ENCODE measurements around the gene RPL3.
"Not testable (repeated sequence)": the region's sequence is repeated elsewhere in the genome, so short reads cannot be mapped to it uniquely, and the experiment has no call there.

Gene RPL3

DNA sequence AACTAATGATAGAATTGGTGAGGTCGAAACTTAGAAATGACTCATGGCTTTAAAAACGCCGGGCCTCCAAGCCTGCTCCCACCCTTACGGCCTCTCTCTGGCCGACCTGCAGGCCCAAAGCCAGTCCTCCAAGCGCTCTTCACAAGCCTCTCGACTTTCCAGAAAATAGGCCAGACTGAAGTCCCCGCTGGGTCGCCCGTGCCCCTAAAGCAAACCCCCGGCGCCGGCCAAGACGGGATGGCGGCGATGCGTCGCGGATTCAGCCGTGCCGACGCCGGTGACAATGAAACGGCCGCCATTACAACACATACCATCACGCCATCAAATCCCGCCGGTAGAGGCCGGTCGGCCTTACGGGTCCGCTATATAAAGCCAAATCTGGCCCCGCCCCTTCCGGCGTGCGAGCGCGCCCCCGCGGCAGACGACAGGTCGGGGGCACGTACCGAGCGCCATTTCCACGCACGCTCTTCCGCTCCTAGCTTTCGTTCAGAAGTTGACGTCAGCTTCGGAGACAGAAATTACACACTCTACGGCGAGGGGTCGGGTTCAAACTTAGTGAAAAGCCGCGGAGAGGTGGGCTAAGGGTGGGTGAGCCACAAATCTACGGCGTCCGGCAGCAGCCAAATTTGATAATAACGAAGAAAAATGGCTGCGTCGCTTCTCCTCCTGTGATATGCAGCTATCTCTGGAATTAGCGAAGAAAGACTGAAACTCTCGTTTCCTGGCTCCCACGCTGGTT lies at the start of gene RPL3:
Gene RPL3, minus strand, starts transcription at position 340 of the 739 bp plus-strand sequence. Its CDS starts 26 bp downstream, at position 314.
- peak; percentile 98 for DNase-seq

DNA sequence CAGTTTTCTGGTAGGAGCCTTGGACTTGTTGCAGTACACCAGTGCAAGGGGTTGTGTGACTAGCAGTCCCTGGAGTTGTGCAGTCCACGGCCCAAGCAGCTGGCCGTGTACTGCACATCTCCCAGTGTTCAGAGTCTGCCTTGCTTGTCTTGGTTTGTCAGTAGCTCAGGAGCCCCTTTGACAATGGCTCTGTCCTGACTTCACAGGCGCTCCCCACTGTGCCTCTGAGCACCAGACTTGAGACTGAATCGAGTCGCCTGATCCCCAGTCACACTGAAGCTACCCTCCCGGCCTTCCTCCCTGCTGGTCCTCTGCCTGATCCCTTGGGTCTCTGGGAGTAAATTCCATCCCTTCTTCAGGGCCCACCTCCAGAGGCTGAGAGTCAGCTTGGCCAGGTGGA lies 49.8 kb upstream of the RPL3 start:
- no peak for DNase-seq

DNA sequence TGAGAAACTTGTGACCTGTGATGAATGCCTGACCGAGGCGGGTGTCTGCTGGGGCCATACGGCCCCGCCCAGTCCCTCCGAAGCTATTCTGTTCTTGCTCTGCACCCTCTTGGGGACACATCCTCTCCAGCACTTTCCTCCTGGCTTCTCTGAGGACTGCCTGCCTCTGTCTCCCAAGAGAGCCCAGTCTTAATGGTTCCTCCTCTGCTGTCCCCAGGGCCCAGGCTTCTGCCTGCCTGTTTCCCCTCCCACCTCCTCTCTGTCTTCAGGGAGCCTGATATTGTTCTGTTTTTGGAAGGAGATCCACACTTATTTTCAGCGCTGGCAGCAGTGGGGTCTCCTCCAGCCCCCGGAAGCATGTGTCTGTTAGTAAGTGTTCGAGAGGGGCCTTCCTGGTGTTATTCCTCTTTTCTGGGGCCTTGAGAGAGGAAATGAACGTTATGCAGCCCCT lies 49.1 kb upstream of the RPL3 start:
- DNase-seq = no peak

DNA sequence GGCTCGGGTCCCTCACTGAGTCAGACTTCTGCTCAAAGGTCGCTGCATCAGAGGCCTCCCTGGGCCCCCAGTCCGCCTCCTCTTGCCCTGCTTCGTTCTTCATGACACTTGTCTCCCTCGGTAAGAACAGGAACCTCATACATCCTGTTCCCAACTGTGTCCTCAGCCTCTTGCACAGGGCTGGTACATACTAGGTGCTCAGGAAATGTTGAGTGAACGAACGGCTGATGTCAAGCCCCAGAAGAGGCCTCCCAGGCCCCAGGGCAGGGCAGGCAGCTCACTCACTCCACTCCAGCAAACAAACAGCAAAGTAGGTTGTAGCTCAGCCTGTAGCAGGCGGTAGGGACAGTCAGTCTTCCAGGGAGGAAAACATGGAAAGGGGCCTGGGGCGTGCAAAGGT lies 47.6 kb upstream of the RPL3 start:
- DNase-seq = no peak

DNA sequence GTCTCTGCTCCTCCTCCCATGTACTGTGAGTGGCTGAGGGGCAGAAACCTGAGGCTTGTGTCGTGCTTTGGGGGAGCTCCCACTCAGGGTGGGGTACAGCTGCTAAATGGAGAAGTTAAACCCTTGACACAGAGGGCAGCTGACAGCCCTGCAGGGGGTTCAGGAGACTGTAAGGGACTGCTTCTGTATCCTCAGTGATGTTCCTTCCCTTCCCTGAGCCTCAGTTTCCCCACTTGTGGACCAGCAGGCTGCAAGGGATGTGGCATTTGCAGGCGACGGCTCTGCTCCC lies 46.0 kb upstream of the RPL3 start:
- DNase-seq = no peak

DNA sequence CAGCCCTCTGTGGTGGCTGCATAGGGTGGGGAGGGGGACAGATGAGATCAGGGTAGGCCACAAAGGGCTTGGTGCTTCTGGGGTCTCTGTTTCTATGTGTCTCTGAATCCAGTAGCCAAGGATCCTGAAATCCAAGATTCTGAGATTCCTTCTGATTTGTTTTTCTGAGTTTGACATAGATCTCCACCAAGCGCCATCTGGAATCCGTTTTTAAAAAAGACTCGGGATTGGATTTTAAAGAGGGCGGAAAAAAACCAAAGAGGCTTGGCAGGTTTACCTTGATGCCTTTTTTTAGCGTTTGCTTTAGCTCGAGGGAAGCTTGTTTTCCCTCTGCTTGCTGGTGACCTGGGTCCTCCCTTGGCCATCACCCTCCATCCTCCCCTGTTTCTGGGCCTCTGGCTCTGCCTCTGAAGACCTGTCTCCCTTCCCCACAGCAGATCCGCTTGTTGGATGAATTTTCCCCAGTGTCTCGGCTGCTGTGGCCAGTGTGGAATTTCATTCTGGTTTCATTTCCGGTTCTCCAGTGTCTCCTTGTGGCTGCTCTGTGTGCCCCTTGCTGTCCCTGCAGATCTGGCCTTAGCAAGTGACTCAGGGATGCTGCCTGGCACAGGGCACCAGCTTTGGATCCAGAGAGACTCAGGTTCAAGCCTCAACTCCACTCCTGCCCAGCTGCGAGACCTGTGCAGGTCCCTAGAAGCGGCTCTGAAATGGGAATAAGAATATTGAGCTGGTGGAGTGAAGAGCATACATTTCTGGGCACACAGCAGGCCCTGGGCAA lies 45.5 kb upstream of the RPL3 start:
- DNase-seq = no peak

DNA sequence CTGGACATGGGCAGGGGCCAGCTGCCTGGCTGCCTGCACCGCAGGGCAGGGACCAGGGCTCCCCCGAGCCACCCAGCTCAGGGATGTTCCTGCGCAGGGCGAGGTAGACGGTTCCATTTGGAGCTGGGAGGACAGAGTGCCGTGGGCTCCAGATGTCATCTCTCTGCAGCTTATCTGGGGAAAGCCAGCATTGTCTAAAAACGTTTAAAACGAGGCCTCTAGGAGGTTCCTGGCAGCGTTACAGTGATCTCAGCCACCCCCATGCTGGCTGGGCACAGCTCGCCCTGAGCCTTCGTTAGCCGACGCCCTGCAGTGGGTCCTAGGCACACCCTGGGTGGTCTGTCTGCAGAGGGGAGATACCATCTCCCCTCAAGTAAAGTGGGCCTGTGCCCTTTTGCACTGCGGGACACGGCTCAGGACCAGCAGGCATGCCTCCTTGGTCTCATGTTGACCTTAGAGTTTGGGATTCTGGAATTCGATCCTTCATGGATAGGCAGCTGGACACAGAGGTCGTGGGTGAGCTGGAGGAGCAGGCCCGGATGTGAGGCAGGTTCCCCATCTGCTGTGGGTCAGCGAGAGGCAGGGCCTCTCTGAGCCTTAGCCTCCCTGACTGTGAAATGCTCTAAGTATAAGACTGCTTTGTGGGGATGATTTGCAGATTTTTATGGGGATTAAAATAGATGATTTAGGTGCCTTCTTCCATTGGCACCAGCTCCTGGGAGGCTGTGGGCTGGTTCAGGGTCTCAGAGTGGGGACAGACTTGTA lies 44.5 kb upstream of the RPL3 start:
- no peak for DNase-seq

DNA sequence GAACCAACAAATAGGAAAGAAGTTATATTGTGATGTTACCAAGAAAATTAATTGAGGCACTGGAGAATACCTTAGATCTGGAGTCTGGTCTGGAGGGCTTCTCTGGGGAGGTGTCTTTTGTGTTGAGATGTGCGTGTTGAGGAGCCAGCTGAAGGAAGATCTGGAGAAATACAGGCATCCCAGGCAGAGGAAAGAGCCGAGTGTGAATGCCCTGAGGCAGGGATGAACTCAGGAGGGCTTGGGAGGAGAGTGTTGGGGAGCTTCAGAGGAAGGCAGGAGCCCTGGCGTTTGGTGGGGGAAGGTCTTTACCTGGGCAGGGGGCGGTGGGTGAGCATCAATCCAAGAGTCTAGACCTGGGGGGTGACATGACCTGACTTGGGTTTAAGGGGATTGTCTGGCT lies 43.5 kb upstream of the RPL3 start:
- no peak for DNase-seq

DNA sequence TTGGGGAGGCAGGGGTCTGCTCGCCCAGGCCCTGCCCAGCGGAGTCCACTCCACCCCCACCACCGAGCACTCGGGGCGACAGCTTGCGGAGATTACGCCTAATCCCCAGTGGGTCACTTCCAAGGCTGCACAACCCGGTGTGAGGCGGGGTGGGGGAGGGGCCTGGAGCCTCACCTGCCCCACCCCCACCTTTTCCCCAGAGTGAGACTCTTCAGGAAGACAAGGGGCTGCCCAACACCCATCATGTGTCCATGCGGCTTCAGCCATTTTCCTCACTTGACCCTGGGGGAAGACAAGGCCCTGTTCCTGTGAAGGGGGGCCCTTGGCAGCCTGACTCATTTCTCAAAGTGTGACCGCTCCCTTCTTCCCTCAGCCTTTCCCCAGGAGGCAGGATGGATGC lies 42.8 kb upstream of the RPL3 start:
- no peak for DNase-seq

DNA sequence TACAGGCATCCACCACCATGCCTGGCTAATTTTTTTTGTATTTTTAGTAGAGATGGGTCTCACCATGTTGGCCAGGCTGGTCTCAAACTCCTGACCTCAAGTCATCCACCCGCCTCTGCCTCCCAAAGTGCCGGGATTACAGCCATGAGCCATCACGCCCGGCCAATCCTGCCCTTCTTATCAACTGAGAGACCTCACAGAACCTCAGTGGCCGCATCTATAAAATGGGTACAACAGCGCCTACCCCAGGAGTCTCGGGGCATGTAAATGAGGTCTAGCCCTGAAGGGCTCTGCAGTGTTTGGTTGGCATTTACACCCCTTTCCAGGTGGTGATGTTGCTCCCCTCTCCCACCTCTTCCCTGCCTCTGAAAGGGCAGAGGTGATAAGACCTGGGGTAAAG lies 42.1 kb upstream of the RPL3 start:
- DNase-seq = no peak

DNA sequence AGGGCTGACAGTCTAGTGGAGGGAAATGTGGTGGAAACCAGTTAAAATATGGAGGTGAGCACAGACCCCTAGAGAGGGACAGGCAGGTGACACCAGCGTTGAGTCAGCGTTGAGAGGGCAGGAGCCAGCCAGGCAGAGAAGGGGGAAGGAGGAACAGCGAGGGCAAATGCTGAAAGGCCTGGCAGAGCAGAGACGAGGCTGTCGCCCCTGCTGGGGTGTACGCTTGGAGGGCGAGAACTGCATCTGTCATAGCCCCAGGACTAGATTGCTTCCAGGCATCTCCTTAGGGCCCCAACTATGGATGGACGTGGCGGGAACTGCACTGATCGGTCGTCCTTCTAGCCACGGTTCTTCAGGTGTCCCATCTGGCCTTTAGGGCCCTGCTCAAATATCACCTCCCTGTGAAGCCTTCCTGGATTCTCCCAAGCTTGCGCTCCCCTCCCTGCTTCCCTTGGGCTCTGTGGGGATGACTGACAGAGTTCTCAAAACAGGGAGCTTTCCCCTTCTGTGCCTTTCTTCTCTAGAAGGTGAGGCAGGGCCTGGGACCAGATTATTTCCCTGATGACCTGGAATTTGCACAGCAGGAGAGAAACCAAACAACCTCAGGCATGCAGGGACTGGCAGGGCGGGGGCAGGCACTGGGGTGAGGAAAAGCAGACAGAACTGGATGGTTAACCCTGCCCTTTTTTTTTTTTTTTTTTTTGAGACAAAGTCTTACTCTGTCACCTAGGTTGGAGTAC lies 41.4 kb upstream of the RPL3 start:
- no peak for DNase-seq

DNA sequence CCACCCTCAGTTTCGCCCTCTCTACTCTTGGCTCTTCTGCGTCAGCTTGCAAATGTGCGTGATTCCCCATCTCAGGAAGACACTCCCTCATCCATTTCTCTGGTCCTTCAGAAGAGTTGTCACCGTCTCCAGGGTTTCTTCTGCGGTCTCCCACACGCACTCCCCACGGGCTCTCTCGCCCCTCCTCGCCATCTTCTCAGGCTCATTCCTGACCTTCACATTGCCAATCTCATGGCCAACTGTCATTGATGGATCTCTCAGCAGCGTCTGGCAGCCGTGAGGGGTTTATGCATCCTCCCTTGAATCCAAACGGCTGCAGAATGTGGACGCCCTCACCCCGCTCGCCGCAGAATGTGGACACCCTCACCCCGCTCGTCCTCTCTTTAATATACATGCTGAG lies 40.8 kb upstream of the RPL3 start:
- no peak for DNase-seq

DNA sequence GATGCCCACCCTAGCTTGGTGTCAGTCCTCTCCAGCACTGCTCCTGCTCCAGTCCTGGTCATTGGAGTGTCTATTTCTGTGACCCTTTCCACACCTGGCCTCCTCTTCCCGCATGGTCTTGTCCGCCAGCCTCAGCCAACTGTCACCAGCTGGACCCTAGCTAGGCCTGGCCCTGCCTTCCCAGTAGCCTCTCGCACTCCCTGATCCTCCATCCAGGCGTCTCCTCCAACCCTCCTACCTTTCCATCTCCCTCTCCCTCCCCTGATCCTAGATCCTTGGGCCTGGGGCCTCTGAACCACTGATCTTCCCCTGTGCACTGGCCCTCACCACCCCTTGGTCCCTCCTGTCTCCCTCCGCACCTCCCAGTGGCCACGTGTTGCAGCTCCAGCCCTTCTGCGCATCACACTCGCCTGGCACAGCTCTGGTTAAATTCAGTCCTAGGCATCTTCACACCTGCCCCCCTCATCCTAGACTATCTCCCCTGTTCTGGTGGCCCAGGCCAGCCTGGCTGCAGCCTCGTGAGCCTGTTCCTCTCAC lies 40.3 kb upstream of the RPL3 start:
- DNase-seq = no peak

DNA sequence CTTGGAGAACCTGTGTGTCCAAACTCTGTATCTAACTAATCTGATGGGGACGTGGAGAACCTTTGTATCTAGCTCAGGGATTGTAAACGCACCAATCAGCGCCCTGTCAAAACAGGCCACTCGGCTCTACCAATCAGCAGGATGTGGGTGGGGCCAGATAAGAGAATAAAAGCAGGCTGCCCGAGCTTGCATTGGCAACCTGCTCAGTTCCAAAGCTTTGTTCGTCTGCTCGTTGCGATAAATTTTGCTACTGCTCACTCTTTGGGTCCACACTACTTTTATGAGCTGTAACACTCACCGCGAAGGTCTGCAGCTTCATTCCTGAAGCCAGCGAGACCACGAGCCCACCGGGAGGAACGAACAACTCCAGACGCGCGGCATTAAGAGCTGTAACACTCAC lies 38.8 kb upstream of the RPL3 start:
- DNase-seq = not testable (repeated sequence)

DNA sequence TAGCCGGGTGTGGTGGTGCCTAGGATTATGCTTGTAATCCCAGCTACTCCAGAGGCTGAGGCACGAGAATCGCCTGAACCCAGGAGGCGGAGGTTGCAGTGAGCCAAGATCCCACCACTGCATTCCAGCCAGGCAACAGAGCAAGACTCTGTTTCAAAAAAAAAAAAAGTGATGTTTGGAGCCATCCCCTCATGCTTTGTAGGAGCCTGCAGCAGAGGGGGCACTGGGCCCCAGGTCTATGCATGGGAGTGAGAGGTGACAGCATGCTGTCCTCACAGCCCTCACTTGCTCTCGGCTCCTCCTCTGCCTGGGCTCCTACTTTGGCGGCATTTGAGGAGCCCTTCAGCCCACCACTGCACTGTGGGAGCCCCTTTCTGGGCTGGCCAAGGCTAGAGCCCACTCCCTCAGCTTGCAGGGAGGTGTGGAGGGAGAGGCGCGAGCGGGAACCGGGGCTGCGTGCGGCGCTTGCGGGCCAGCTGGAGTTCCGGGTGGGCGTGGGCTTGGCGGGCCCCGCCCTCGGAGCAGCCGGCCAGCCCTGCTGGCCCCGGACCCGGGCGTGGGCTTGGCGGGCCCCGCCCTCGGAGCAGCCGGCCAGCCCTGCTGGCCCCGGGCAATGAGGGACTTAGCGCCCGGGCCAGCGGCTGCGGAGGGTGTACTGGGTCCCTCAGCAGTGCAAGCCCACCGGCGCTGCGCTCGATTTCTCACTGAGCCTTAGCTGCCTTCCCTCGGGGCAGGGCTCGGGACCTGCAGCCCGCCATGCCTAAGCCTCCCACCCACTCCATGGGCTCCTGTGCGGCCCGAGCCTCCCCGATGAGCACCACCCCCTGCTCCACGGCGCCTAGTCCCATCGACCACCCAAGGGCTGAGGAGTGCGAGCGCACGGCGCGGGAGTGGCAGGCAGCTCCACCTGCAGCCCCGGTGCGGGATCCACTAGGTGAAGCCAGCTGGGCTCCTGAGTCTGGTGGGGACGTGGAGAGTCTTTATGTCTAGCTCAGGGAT lies 38.0 kb upstream of the RPL3 start:
- not testable (repeated sequence) for DNase-seq

DNA sequence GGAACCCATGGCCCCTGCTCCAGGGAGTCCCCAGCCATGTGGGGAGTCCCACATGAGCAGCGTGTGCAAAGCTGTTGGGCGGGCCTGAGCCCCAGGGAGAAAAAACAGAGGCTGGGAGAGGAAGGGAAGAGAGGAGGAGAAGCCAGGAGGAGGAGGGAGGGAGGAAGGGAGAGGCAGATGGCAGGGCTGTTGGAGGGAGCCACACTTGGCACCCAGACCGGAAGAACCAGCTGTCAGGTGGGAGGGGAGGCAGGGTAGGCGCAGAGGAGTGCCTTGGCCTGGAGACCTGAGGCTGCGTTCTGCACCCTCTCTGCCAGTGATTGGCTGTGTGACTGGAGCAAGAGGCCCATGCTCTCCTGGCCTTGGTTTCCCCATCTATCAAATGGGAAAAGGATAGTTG lies 37.0 kb upstream of the RPL3 start:
- DNase-seq = no peak

DNA sequence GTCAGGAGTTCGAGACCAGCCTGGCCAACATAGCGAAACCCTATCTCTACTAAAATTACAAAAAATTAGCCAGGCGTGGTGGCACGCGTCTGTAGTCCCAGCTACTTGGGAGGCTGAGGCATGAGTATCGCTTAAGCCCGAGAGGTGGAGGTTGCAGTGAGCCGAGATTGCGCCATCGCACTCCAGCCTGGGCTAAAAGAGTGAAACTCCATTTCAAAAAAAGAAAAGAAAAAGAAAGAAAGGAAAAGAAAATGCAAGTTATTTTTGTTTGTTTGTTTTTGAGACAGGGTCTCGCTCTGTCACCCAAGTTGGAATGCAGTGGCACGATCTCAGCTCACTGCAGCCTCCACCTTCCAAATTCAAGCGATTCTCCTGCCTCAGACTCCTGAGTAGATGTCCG lies 36.4 kb upstream of the RPL3 start:
- DNase-seq = not testable (repeated sequence)

DNA sequence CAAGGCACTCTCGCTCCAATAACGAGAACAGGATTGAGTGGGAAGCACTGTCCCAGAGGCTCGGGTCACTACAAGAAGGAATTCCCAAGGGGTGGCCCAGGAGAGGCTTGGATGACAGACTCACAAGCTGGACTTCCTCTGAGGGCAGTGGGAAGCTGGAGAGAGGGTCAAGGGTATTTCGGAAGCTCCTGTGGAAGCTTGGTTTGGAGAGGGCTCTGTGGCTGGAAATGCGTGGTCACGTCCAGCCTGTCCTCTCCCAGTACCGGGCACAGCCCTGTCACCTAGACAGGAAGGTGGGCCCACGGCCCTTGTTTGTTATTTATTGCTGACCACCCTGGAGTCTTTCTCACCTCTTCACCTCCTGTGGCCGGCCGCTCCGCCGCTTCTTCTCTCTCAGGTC lies 35.7 kb upstream of the RPL3 start:
- DNase-seq = no peak

DNA sequence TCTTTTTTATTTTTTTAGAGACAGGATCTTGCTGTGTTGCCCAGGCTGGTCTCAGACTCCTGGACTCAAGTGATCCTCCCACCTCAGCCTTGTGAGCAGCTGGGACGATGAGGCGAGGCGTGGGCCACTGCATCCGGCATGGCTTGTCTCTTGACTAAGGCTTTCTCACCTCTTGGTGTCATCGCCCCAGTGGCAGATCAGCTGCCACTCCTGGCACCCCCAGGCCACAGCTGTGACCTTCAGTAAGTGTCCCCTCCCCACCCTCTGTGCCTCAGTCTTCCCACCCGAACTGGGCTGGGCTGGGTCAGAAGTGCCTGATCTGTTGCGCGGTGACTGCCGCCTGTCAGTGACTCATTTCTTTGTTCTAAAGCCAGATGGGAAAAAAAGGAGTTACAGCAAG lies 33.9 kb upstream of the RPL3 start:
- no peak for DNase-seq

DNA sequence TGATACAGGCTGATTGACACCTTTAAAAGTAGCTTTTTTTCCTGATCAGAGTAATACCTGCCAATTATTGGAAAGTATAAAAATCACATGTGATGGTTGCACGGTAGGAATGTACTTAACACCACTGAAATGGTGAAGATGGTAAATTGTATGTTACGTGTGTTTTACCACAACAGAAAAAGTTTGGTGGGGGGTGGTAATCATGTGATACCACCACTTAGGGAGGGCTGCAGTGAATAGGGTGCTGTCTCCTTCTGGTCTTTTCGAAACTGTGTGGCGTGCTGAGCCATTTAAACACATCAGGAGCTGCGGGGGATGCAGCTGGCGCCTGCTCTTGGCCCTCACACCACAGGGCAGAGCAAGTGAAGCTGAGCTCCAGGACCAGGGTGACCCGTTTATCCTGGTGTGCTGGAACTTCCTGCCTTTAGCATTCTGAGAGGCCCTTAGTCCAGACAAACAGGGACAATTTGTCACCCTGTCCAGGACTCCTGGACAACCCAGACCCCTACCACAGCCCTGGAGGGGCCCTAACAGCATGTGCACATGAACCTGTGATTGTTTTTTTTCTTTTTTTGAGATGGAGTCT lies 33.0 kb upstream of the RPL3 start:
- no peak for DNase-seq

DNA sequence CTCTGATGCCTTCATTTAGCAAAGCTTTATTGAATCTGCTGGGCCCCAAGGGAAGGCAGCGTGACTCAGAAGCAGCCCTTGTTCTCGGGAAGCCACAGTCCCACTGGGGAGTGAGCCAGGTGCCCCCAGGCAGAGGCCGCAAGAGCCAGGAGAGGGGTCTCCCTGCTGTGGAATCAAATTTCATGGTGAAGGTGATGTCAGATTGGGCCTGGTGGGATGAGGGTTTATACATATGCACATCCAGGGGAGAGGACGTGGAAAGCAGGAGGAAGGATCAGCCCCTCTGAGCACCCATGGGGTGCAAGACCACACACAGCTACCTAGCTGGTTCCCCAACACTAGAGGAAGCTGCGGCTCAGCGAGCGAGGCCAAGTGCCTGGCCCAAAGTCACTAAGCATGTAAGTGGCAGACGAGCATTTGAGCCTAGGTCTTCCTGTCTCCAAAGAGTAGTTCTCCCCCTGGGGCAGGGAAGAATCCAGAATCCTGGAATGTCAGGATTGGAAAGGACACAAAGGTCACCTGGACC lies 32.3 kb upstream of the RPL3 start:
- no peak for DNase-seq

All from activated CD4-positive, CD25-positive, alpha-beta regulatory T cell treated with anti-CD3 and anti-CD28 coated beads, Interleukin-2, amount 50 U/mL, for 72 hours (primary cell).